NCI-H2107 treated with DMSO at 0.1 percent for 48 hours (cell line): ENCODE measurements around the gene RAP1GAP.
"Not testable (repeated sequence)": the region's sequence is repeated elsewhere in the genome, so short reads cannot be mapped to it uniquely, and the experiment has no call there.

ENCODE experiments used
- DNase-seq: peaks from one replicate; lab custom pipeline; 2025; ENCODE audit not compliant: unreplicated experiment; lab: John Stamatoyannopoulos, UW

RAP1GAP gene

DNA sequence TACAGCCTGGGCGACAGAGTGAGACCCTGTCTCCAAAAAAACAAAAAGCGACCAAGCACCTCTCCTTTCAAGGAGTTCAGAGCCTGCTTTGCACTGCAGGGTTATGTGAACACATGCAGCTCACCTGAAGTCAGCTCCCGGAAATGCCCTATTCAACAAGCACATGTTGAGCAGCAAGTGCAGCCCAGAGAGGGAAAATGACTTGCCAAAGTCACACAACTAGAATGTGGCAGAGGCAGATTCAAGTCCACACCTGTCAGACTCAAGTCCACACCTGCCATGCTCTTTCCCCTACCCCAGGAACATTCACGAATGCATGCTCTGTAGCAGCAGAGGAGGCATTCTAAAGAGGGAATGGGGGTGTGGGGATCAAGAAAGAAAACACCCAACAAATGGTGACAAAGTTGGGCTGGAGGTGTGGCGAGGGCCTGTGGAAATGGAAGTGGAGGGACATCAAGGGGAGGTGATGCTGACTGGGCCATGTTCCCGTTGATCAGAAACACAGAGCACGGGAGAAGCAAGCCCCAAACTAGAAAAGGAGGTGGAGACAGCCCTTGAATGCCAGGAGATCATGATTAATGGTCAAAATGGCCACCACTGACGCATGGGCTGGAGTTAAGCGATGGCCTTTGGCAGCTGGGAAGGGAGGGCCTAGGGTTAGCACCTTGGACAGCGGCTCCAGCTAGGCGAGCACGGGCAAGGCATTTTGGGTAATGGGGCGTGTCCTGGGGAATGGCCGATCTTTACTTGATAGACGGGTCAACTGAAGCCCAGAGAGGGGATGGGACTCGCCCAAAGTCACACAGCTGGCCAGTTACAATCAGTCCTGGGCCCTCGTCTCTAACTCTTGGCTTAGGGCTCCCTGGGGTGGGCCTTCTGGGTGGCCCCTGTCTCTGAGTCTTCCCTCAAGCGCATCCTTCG, 21.5 kb downstream of the RAP1GAP start:
- DNase-seq, result no peak

DNA sequence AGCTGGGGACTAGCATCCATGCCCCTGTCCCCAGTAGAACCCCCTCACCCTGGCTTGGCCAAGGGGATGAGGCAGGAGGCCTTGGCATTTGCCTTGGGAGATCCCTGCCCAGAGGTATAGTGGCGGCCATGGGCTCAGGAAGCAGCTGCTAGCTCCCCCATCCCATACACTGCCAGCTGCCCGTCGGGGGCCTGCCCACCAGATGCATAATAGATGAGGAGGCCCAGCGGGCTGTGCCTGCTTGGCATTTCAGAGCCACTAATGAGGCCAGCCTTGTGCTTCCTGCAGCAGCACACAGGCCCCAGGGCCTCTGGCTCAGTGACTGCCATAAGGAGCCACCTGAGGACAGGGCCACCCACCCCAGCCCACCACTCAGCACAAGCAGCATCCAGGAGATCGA, 23.6 kb downstream of the RAP1GAP start:
- DNase-seq, result no peak

DNA sequence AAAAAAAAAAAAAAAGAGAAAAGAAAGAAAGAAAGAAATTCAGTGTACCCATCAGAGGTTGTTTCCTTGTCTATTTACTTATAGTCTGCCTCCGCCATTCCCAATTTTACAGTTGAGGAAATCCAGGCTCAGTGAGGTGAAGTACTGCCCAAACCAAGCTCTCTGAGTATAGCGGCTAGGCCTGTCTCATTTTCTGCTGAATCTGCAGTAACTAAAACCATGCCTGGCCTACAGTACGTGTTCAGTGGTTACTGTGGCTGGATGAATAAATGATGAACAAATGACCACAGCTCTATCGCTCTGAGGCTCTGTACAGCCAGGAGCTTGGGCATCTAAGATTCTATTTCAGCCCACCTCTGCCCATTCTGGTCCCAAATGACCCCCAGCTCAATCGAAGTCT, 24.3 kb downstream of the RAP1GAP start:
- no peak for DNase-seq

DNA sequence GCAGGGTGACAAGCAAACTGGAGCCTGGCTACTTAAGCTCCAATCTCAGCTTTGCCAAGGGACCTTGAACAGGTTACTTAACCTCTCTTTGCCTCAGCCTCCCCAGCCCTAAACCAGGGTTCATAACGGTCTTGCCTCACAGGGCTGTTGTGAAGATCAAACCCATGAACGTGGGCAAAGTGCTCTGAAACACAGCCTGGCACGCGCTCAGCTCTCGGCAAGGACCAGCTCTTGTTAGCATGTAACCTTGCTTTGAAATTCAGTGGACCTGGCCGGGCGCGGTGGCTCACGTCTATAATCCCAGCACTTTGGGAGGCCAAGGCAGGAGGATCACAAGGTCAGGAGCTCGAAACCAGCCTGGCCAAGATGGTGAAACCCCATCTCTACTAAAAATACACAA, 24.8 kb downstream of the RAP1GAP start:
- no peak for DNase-seq

DNA sequence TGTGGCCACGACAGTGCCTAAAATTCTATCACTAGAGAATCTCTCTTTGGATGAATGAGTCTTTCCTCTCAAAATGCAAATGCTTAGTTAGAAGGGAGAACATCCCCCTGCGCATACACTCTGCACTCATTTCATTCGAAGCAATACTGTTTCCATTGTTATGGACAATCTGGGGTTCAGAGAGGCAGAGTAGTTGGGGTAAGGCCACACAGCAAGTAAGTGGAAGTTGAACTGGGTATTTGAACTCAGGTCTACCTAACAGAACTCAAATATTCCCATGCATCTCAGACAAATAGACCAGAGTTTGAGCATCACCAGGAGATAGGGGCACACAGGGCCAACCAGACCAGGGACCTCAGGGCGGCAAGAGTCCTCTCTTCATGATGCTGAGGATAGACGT, 25.5 kb downstream of the RAP1GAP start:
- no peak for DNase-seq

DNA sequence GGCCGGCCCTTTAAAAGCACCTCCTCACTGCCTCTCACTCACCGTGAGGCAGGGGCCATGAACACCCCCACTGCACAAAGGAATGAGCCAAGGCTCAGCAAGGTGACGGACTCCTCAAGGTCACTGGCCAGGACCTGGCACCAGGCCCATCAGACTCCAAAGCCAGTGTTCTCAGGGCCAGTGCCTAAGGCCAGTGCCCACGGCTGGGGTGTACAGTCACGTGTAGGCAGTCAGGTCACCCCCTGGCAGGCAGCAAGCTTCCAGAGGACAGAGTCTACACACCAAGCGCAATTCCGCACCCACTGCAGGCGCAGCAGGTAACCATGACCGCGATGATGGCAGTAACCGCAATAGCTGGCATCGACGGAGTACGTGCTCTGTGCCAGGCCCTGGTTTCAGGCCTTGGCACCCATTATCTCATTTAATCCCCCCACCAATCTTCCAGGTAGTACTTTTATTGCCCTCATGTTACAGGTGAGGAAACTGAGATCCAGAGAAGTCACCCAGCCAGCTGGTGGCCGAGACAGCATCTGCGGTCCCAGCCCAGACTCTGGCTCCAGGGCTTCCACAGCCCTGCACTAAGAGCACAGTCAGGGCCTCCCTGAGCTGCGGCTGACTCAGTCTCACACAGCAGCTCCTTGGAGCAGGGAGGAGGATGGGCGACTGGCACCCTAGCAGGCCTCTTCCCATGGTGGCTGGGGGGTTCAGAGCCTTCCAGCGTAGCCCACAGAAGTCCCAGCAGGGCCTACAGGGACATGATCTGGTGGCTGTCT, 27.0 kb downstream of the RAP1GAP start:
- no peak for DNase-seq

DNA sequence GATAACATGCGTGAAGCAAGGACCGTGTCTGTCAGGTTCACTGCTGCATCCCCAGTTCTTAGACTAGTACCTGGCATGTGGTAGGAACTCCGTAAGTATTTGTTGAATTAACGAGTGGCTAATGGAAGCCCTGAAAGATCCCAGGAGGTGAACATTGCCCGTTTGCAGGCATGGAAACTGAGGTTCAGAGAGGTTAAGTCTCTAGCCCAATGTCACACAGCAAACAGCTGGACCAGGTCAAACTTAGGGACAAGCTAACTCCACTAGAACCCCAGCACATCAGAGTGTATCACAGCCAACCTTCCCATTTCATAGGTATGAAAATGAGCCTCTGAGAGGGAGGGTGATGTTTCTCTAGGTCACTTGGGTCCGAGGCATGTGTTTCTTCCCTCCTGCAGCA, 27.6 kb downstream of the RAP1GAP start:
- DNase-seq, result no peak

DNA sequence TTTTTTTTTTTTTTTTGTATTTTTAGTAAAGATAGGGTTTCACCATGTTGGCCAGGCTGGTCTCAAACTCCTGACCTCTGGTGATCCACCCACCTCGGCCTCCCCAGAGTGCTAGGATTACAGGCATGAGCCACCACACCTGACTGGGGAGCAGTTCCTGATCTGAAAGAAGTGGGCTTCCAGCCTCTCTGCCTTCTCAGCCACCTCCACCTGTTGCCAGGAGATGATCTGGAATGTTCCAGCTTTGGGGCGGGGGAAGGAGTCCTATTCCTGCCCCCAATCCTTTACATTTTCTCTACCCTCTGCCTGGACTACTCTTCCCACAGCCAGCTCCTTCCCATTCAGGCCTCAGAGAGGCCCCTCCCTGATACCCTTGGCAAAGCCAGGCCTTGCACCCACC, 28.1 kb downstream of the RAP1GAP start:
- no peak for DNase-seq

DNA sequence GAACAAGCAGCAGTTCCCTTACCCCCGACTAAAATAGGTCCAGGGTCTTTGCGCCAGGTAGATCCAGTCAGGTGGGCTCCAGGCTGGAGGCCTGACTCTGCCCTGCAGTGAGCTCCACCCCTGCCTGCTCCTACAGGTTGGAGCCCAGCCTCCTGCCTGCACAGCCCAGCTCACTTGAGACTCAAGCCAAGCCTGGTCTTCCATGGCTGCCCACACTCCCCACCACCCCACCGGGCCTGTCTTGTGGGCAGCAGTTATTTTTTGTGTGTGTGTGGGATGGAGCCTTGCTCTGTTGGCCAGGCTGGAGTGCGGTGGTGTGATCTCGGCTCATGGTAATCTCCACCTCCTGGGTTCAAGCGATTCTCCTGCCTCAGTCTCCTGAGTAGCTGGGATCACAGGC, 28.5 kb downstream of the RAP1GAP start:
- no peak for DNase-seq

DNA sequence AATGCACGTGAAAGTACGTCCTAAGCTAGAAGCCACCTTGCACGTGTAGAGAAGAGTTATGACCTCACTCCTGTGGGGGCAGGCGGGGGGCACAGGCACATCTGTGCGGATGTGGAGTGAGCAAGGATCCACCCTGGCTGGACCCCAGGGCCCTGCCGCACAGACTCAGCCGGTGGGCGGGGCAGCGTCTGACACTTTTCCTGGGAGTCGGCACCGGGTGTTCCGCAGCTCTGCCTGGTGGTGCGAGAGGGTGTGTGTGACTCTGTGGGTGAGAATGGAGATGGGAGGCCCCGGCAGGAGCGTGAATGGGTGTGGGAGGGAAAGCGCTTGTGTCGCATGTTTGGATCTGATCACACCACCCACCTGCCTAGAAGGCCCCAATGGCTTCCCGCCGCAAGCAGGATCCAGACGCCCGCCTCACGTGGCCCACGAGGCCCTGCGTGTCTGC, 29.5 kb downstream of the RAP1GAP start:
- no peak for DNase-seq

DNA sequence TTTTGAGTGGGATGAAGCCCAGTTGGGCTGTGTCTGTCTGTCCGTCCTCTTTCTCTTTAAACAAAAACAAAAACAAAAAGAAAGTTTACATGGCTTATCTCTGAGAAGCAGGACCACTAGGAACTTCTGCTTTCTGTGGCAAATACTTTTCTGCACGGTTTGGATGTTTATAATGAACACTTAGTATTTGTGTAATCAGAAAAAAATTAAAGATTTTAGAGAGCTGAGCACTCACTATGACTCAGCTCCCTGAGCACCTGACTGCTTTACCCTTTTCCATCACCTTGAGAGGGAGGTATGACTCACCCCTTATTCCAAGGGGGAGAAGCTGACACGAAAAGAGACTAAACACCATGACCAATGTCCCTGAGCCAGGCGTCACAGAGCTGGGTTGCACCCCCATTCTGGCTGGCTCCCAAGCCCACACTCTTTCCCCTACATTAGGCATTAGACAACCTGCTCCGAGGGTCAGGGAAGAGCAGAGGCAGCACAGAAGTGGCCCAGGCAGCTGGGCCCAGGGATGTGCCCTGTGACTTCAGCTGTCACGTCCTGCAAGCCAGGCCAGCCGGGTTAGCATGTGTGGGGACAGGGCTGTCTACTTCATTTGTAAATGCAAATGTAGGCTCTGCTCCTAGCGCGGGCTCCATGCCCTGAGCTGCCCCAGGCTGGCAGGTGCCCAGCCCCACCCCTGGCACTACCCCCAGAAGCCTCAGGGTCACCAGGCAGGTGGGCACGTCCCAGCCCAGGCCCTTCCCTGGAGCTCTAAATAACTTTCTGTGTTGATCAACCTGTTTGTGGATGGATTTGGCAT, 30.4 kb downstream of the RAP1GAP start:
- peak; percentile 47 for DNase-seq

DNA sequence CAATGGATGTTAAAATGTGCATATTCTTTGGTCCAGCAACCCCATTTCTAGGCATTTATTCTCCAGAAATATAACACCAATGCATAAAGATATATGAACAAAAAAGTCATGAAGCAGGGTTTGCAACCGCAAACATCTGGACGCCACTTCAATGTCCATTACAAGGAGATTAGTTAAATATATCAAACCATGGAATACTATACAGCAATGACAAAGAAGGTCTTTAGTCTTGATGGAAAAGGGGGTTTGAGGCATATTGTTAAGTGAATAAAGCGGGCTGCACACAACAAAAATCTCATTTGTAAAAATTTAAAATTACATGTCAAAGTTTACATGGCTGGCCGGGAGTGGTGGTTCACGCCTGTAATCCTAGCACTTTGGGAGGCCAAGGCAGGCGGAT, 31.6 kb downstream of the RAP1GAP start:
- DNase-seq, result no peak

DNA sequence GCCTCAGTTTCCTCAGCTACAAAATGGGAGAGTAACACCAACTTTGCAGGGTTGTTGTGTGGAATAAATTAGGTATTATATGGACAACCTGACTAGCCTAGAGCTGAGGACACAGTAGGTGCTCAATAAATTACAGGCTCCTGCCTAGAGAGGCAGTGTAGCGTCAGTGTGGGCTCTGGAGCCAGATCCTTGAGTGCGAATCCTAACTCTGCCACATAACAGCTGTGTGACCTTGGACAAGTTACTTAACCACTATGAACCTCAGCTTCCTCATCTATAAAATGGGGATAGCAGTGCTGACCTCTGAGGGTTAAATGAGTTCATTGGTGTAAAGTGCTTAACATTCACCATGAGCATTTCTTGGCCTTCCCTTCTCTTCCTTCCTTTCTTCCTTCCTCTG, 33.1 kb downstream of the RAP1GAP start:
- DNase-seq, result no peak

DNA sequence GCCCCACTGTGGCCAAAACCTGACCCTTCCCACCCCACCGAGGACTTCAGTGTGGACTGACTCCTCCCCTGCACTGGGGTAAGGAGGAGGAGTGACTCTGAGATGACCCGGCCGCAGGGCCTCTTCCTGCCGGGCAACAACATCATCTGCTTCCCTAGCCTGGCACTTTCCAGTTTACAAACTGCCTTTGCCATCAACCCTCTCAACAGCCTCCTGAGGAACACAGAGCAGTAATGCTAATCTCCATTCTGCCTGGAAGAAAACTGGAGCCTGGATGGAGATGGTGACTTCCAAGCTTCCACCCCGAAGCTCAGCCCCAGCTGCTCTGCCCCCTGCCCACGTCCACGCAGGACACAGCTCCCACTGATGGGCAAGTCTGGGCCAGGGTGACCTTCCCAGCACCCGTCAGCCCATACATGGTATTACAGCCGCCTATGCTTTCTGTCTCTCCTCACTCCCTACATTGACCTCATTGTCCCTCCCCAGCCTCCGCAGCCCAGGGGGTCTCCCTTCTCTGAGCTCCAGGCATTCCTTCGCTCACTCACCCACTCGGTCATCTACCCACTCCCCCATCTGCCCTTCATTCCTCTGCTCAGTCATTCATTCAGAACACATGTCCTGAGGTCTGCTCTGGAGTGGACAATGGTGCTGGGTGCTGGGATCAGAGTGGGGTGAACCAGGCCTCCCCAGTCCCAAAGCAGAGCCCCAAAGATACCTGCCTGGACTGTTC, 34.2 kb downstream of the RAP1GAP start:
- no peak for DNase-seq

DNA sequence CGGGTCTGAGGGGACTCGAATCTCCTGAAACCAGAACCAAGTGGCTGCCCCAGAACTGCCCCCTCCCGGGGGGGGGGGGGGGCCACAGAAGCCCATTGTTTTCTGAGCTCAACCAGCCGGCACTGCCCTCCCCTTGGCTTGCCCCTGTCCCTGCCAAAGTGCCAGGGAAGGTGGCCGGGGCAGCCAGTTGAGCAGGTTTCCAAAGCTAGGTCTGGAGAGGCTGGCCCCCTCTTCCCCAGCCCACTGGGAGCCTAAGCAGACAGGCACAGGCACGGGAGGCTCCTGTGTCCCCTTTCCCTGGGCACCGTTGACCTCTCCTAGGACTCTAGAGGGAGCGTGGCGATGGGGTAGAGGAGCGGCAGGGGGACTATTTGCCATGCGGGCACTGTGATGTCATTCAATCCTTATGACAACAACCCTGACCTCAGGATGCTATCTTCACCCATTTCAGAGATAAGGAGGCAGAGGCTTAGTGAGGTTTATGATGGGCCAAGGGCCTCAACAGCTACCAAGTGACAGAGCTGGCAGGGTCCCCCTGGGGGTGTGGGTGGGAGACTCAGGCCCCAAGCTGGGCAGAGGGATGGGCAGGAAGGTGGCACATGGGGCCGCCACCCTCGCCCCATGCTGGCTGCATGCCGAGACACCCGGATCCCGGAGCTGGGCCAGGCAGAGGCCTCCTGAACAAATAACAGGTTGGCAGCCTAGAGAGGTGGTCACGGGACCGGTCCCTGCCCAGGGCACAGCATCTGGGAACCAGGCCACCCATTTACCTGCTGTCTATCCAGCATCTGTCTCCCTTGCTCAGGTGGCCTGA, 35.0 kb downstream of the RAP1GAP start:
- DNase-seq, result no peak

DNA sequence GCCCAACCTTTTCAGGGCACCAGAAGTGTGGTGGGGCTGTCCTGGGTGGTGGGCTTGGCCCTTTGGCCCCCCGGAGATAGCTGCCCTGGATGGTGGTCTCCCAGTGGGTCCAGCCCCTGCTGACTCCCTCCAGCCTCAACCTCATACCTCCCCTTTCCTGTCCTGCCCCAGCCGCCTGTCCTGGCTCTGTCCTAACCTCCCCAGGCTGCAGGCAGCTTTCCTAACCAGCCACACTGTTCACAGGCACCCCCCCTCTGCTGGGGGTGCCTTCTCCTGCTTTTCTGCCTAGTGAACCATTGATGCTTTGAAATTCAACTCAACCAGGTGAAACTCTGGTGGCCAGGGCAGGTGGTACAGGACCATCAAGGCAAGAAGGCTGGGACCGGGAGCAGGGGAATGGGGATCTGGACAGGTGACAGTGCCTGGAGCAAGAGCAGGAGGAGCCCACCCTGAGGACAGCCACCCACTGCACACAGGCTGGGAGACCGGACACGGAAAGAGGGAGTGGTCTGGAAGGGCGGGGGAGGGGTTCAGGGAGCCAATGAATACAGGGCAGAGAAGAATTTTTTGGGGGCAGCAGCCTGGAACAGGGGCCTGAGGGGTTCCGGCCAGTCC, 35.9 kb downstream of the RAP1GAP start:
- DNase-seq, result no peak

DNA sequence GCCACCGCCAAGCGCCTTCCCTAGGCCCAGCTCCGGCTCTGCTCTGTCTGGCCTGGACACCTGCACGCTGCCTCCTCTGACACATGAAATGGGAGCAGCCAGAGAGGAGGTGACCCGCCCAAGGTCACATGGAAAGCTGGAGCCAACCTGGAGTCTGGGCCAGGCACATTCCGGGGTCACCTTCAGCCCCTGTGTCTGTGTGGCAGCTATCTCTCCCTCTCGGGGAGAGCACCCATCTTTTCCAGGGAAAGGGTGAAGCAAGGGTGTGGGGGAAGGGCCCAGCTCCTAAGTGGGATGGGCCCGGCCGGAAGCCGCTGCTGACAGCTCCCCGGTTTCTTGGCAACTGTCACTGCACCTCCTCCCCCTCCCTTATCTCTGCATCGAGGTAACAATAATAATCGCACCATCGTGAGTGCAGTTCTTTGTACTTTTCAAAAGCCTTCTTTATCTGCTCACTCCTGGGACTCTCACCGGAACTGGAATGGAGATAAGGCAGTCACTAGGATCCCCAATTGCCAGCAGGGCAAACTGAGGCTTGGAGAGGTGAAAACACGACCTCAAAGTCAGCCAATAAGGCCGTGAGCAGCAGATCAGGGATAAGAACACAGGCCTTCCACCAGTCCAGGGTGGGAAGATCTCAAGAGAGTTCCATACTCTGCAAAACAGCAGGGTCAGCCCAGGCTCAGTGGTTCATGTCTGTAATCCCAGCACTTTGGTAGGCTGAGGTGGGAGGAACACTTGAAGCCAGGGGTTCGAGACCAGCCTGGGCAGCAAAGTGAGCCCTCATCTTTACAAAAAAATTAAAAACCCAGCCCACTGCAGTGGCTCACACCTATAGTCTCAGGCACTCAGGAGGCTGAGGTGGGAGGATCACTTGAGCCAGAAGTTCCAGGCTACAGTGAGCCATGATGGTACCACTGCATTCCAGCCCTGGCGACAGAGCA, 36.9 kb downstream of the RAP1GAP start:
- DNase-seq, result no peak

DNA sequence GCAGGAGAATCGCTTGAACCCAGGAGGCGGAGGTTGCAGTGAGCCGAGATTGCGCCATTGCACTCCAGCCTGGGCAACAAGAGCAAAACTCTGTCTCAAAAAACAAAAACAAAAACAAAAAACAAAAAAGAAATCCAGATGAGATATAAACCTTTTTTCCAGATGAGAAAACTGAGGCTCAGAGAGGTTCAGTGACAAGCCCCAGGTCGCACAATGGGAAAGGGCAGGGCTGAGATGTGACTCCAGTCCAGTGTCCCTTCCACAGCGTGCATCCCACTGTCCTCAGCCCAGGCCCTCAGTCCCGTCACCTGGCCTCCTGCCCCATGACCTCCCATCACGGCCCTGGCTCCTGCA, 37.6 kb downstream of the RAP1GAP start:
- DNase-seq, result not testable (repeated sequence)
